ENCODE measurements around the gene EMILIN2.

The EMILIN2 gene

DNA sequence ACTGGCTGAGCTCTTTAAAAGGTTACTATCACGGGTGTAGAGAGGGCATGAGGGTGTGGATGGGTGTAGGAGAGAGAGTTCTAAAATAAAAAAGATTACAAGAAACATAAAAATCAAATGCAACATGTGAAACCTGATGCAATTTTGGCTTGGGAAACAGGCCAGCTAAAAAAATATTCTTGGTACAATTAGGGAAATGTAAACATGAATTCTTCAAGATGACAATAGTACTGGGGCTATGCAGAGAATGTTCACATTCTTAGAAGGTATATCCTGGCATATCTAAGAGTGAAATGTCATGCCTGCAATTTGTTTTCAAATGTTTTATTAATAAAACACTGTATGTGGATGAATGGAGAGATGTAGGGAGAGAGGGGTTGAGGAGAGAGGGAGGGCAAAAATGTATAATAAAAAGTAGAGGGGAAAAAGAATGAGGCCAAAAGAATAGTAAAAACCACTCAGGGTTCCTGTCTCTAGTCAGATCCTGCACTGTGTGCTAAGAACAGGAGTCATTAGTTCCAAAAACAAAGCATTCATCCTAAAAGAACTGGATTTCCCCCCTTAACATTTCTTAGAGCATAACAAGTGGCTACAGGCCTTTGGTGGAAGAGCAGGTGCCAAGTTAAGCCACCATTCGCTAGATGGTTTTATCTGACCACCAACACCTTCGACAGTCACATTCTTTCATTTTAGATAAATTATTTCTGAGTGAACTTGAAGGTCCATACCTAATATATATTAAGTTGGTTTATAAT, 88.8 kb downstream of the EMILIN2 start:
- no peaks in the 10 kb centered on the region for H3K27me3 ChIP-seq (ENCODE audit: insufficient read depth, low read length)
- no peak overlapping the region for H3K27ac ChIP-seq (ENCODE audit: low read depth, low read length, poor library complexity, severe bottlenecking)
- no peaks in the 10 kb centered on the region for H3K79me2 ChIP-seq (ENCODE audit: insufficient read depth, low read length)
- no peak overlapping the region for H3K4me2 ChIP-seq (ENCODE audit: low read length)
- no peaks in the 10 kb centered on the region for H3K36me3 ChIP-seq (ENCODE audit: insufficient read depth, low read length)
- H3F3A ChIP-seq (ENCODE audit: insufficient read depth, low read length): no peaks in the 10 kb centered on the region
- no peak overlapping the region for H3K4me3 ChIP-seq (ENCODE audit: low read depth, low read length, poor library complexity, severe bottlenecking)
- H3K9me3 ChIP-seq (ENCODE audit: low read length): no peaks in the 10 kb centered on the region
- no peak overlapping the region for H2AFZ ChIP-seq (ENCODE audit: low read length)
- TF ChIP-seq, protein P1, sequence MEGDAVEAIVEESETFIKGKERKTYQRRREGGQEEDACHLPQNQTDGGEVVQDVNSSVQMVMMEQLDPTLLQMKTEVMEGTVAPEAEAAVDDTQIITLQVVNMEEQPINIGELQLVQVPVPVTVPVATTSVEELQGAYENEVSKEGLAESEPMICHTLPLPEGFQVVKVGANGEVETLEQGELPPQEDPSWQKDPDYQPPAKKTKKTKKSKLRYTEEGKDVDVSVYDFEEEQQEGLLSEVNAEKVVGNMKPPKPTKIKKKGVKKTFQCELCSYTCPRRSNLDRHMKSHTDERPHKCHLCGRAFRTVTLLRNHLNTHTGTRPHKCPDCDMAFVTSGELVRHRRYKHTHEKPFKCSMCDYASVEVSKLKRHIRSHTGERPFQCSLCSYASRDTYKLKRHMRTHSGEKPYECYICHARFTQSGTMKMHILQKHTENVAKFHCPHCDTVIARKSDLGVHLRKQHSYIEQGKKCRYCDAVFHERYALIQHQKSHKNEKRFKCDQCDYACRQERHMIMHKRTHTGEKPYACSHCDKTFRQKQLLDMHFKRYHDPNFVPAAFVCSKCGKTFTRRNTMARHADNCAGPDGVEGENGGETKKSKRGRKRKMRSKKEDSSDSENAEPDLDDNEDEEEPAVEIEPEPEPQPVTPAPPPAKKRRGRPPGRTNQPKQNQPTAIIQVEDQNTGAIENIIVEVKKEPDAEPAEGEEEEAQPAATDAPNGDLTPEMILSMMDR (IDR thresholded peaks at IDR 0.05; ENCODE audit: low read length): no peak
- no peak for TF ChIP-seq EZH2 (IDR thresholded peaks at IDR 0.05; ENCODE audit: borderline replicate concordance, low read length)
- H3K4me1 ChIP-seq (ENCODE audit: insufficient read depth, low read length, severe bottlenecking): peaks cover 7% of the 10 kb centered on the region
- no peak overlapping the region for H3K9ac ChIP-seq (ENCODE audit: low read length)
- no peaks in the 10 kb centered on the region for H3K9me2 ChIP-seq (ENCODE audit: low read depth, low read length)
- no peaks in the 10 kb centered on the region for H4K20me1 ChIP-seq (ENCODE audit: insufficient read depth, low read length)

DNA sequence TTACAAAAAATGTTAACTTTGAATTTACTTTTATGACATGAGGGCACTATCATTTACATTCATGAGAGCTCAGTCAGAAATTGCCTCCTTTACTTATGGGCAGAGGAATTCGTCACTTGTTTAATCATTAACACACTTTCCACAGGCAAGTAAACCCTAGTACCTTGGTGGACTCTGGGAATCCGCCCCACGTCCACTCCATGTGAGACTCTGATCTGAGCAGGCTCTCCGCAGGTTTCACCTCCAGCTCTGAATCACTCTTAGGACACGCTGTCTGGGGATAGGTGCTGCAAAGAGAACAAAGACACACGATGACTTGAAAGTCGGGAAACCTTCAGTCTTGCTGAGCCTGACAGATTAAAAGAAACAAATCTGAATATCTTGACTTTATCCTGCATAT, 92.5 kb downstream of the EMILIN2 start:
- Histone ChIP-seq H3F3A (ENCODE audit: insufficient read depth, low read length) (no peaks in the 10 kb centered on the region), H3K4me1 (ENCODE audit: insufficient read depth, low read length, severe bottlenecking) (no peaks in the 10 kb centered on the region), H3K27ac (ENCODE audit: low read depth, low read length, poor library complexity, severe bottlenecking) (no peak overlapping the region), H4K20me1 (ENCODE audit: insufficient read depth, low read length) (no peaks in the 10 kb centered on the region), H3K9me3 (ENCODE audit: low read length) (no peaks in the 10 kb centered on the region), H3K9me2 (ENCODE audit: low read depth, low read length) (no peaks in the 10 kb centered on the region), H3K79me2 (ENCODE audit: insufficient read depth, low read length) (no peaks in the 10 kb centered on the region), H3K27me3 (ENCODE audit: insufficient read depth, low read length) (no peaks in the 10 kb centered on the region), H3K9ac (ENCODE audit: low read length) (no peak overlapping the region), H3K36me3 (ENCODE audit: insufficient read depth, low read length) (no peaks in the 10 kb centered on the region), H2AFZ (ENCODE audit: low read length) (no peak overlapping the region), H3K4me3 (ENCODE audit: low read depth, low read length, poor library complexity, severe bottlenecking) (no peak overlapping the region), H3K4me2 (ENCODE audit: low read length) (no peak overlapping the region)
- TF ChIP-seq, protein P1 (IDR thresholded peaks at IDR 0.05; ENCODE audit: low read length): no peak
- no peak for TF ChIP-seq EZH2 (IDR thresholded peaks at IDR 0.05; ENCODE audit: borderline replicate concordance, low read length)

DNA sequence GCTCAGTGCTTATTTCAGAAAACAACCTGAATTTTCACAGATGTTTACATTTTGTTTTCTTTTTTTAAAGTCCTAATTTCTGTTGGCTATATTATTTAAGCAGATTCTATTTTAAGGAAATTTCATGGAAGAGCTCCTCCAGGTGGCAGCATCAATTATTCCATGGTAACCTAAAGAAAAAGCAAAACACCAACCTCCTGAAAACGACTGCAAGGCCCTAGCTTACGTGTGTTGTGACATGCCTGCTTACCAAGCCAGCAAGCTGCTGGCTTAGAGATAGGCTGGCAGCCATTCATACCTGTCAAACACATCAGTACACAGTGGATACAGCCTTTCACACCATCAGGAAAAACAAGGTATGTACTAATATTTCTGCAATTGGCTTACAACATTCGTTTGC, 101.2 kb downstream of the EMILIN2 start:
- Histone ChIP-seq H3K4me1 (ENCODE audit: insufficient read depth, low read length, severe bottlenecking) (no peaks in the 10 kb centered on the region), H3K4me3 (ENCODE audit: low read depth, low read length, poor library complexity, severe bottlenecking) (no peak overlapping the region), H3K9me3 (ENCODE audit: low read length) (no peaks in the 10 kb centered on the region), H3K4me2 (ENCODE audit: low read length) (no peak overlapping the region), H3K27me3 (ENCODE audit: insufficient read depth, low read length) (no peaks in the 10 kb centered on the region), H3F3A (ENCODE audit: insufficient read depth, low read length) (no peaks in the 10 kb centered on the region), H3K9ac (ENCODE audit: low read length) (no peak overlapping the region), H2AFZ (ENCODE audit: low read length) (no peak overlapping the region), H3K27ac (ENCODE audit: low read depth, low read length, poor library complexity, severe bottlenecking) (no peak overlapping the region), H3K9me2 (ENCODE audit: low read depth, low read length) (no peaks in the 10 kb centered on the region), H3K79me2 (ENCODE audit: insufficient read depth, low read length) (no peaks in the 10 kb centered on the region), H3K36me3 (ENCODE audit: insufficient read depth, low read length) (0 out of 2 replicates have a peak, but pooled peaks cover 9% of the 10 kb centered on the region), H4K20me1 (ENCODE audit: insufficient read depth, low read length) (no peaks in the 10 kb centered on the region)
- TF ChIP-seq EZH2 (IDR thresholded peaks at IDR 0.05; ENCODE audit: borderline replicate concordance, low read length): no peak
- TF ChIP-seq, protein P1 (IDR thresholded peaks at IDR 0.05; ENCODE audit: low read length): no peak

All from OCI-LY1 (cell line).